Mesangial cell (primary cell): ENCODE data around the gene GPRASP3. TPM values are rescaled to one million over a fixed set of nuclear protein-coding genes. Genes with fewer than 3 reads are reported as not detected.

Source experiments
- total RNA-seq: library from RNA; depleted of rRNA; stranded (reverse); fragments of >200 nt; gene quantifications from 2 replicates; pipeline ENCODE4 v1.2.3, GENCODE V29; 2015

Gene GPRASP3, protein sequence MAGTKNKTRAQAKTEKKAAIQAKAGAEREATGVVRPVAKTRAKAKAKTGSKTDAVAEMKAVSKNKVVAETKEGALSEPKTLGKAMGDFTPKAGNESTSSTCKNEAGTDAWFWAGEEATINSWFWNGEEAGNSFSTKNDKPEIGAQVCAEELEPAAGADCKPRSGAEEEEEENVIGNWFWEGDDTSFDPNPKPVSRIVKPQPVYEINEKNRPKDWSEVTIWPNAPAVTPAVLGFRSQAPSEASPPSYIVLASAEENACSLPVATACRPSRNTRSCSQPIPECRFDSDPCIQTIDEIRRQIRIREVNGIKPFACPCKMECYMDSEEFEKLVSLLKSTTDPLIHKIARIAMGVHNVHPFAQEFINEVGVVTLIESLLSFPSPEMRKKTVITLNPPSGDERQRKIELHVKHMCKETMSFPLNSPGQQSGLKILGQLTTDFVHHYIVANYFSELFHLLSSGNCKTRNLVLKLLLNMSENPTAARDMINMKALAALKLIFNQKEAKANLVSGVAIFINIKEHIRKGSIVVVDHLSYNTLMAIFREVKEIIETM
- 1.3 and 1.8 TPM in 2 replicates for total RNA-seq

DNA sequence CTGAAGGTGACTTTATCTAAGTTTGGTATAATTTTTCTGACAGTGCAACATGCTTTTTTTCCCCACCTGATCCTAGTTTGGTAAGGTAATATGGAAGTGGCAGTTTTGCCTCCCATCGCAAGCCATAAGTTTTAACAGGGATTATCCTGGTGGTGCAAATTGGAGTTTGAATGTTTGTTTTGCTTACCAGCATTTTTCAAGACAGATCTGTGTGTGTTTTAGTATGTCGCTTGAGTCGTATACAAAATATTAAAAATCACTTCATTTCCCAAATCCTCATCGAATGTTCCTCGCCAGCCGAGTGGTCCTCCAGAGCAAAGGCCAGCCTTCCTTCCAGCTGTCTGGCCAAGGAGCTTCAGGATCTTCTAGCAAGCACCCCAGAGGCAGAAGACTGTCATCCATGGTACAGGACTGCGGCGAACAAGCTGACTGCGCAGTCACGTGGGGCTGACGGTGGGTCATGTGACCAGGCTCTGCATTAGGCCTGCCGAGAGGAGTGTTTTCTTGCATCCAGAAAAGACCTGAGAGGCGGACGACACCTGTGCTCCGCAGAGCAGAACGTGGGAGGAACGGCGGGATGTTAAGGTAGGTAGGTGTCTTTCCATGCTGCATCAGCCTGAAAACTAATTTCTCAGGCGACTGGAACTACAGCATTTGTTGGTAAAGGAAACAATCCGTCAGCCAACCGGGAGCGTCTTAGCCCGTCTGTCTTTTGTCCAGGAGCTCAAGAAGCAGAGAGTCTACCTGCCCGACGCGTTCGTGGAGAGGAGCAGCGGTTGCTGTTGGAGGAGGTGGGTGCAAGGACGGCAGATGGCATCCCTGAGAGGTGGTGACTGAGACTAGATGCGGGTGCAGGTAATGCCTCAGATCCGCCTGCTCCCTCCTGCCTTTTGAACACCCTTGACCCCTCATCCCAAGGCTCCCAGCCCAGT lies at the start of gene GPRASP3:
GPRASP3 (plus strand) TSS at position 507 of the 932 bp plus-strand sequence. CDS start 28,253 bp downstream, outside the sequence.

DNA sequence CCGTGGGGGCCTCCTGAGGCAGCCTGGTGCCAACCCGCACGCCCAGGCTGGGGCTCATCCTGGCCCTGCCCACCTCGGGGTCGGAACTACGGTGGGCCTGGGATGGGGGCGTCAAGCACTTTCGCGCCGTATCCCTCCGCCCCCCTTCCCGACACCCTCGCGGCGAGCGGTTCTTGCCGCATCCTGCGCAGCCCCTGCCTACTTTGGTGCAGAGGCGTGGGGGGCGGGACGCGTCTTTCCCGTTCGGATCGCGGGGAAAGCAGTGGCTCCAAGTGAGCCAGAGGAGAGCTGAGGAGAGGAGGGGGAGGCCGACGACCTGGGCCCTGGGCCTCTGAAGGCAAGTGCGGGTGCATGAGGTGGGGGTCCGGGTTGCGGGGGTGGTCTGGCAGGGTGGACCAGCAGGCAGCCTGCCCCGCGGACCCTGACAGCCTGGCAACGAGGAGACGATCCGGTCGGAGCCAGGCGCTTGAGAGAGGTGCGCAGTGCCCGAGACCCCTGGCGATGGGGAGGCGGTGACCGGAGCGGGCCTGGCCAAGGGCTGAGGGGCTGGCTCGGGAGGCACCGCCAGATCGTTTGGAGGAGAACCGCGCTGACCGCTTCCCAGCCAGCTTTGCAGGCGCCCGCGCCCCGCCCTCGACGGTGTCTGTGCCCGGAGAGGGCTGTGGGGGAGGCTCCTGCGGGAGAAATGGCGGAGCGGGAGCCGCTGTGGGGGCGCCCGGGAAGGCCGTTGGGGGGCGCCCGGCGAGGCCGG lies 8.2 kb upstream of the GPRASP3 start, which contains the start of gene GPRASP2:
GPRASP2 (plus strand) TSS at position 233 of the 751 bp plus-strand sequence. CDS start 2,422 bp downstream, outside the sequence.

Other genes with a start within 250 kb of the GPRASP3 start
- gene TCP11X2, start 248.9 kb upstream of the GPRASP3 start, total RNA-seq: not detected in 2 replicates
- 5.3 and 19.9 TPM in 2 replicates for gene TMSB15A, start 204.0 kb upstream of the GPRASP3 start, total RNA-seq
- 12.5 and 13.1 TPM in 2 replicates for gene ARMCX5, start 121.2 kb upstream of the GPRASP3 start, total RNA-seq
- 0.33 and 0.38 TPM in 2 replicates for gene GPRASP1, start 69.3 kb upstream of the GPRASP3 start, total RNA-seq
- 5.4 and 9.0 TPM in 2 replicates for gene GPRASP2, start 8.3 kb upstream of the GPRASP3 start, total RNA-seq
- 0.51 TPM in 1 of 2 replicates, not detected in the other for gene RAB40AL, start 216.5 kb downstream of the GPRASP3 start, total RNA-seq